Esophagus muscularis mucosa (tissue), 3 donors: ENCODE measurements around the gene HSD17B1.

Experiments
- CTCF ChIP-seq, 3 experiments: fragments of 200-600 bp in 2 of 3; fragments of 450-650 bp in 1 of 3; sonication (generic) in 2 of 3; IDR thresholded peaks; one replicate each; pipeline ENCODE4 v1.5.1; 2017 to 2019; ENCODE audit warnings: antibody characterized with exemption in 3 of 3, mild to moderate bottlenecking in 2 of 3, moderate library complexity in 1 of 3
- POLR2A ChIP-seq: fragments of 450-650 bp; IDR thresholded peaks from one replicate; pipeline ENCODE4 v1.6.1; 2017; ENCODE audit warnings: antibody characterized with exemption, moderate library complexity, mild to moderate bottlenecking, low read depth
- POLR2AphosphoS5 ChIP-seq, 2 donors: sonication (generic); formaldehyde crosslinking; IDR thresholded peaks; one replicate each; pipeline ENCODE4 v1.6.1; 2017; ENCODE audit warnings: antibody characterized with exemption in 2 of 2

GRCh38 chr17:42565523-42566214 lies 12.9 kb downstream of the HSD17B1 start:
- TF ChIP-seq POLR2AphosphoS5 (IDR thresholded peaks at IDR 0.05) = no peak
- TF ChIP-seq CTCF (IDR thresholded peaks at IDR 0.05) = no peak
- TF ChIP-seq POLR2A = no peak
